HG02798 (cell line): ENCODE data around the gene IFNE.

Source experiments
- ATAC-seq: cut with Tn5 transposase; IDR thresholded peaks from one replicate; pipeline ENCODE4 v1.9.1; 2021; ENCODE audit warnings: mild to moderate bottlenecking; ENCODE audit not compliant: unreplicated experiment, poor library complexity

The IFNE gene

GRCh38 chr9:21432672-21433425 is 49.3 kb downstream of the IFNE start:
- ATAC-seq: peak; percentile 66
